HG03025 (cell line): ENCODE results near the gene TMEM263.
"Not testable (repeated sequence)": the region's sequence is repeated elsewhere in the genome, so short reads cannot be mapped to it uniquely, and the experiment has no call there.

Experiments used
- ATAC-seq: cut with Tn5 transposase; IDR thresholded peaks from one replicate; pipeline ENCODE4 v1.9.1; 2021; ENCODE audit warnings: mild to moderate bottlenecking, moderate library complexity; ENCODE audit not compliant: unreplicated experiment, low FRiP score

The TMEM263 gene

GRCh38 chr12:106982229-106982628 is 26.5 kb downstream of the TMEM263 start:
- ATAC-seq: no peak

- no peak for ATAC-seq
Observed at GRCh38 chr12:106984588-106985137, 29.0 kb downstream of the TMEM263 start.

DNA sequence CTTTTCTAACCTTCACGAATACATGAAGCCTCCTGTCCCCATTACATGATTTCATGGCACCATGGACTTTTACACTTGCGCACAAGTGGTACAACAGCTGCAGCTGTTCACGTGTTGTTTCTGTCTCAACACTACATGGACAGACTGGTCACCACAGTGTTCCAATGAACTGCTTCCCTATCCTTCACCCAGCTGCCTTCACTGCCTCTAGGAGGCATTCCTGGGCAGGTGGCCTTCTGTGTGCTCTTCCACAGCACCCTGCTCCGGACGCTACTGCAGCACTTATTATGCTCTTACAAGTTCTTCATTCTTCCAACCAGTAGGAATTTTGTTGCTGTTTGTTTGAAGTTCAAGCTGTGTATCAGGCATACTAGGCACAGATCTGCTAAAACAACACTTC is 29.8 kb downstream of the TMEM263 start:
- ATAC-seq: no peak

DNA sequence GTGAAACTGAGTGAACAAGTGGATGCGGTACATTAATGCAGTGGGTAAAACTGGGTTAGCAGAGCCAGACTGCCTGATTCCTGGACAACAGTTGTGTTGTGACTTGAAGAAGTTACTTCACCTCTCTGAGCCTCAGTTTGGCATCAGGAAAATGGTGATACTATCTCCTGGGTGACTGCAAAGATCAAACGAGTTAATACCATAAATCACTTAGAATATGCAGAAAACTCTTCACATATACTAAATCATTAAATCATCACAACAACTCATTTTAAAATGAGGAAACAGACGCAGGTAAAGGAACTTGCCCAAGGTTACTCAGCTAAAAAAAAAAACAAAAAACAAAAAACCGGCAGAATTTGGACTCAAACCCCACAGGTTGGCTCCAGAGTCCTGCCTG is 30.4 kb downstream of the TMEM263 start:
- ATAC-seq: no peak

- peak; percentile 92 for ATAC-seq
Observed at GRCh38 chr12:106986625-106987389, 31.1 kb downstream of the TMEM263 start, which contains the start of gene MTERF2. TSS of gene MTERF2 (minus strand) at chr12:106987146. CDS start at chr12:106978714, 8,432 bp downstream.

- no peak for ATAC-seq
Observed at GRCh38 chr12:106987846-106988245, 32.1 kb downstream of the TMEM263 start.

DNA sequence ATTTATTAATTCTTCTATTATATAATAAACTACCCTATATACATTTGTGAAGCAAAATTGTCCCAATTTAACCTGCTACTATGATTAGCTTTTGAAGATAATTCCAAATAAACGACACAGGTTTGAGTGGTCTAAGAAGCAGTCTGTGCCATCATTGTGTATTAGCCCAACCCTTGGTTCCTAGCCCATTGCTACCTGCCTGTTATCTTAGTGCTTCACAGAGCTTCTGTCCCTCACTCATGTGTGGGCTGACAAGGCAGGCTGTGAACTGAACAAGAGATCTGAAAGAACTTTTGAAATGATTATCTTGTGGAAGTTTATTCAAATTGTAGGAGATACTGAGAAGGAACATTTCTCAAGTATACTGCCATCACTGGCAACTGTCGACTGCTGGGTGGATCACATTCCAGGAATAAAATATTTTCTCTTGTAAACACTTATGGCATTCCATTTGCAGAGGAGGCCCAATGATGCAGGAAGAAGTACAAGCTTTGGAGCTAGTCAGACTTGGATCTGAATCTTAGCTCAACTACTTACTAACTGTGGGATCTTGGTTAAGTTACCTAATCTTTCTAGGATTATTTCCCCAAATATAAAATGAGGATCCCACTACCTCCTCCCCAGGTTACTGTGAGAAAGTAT is 39.0 kb downstream of the TMEM263 start:
- no peak for ATAC-seq

DNA sequence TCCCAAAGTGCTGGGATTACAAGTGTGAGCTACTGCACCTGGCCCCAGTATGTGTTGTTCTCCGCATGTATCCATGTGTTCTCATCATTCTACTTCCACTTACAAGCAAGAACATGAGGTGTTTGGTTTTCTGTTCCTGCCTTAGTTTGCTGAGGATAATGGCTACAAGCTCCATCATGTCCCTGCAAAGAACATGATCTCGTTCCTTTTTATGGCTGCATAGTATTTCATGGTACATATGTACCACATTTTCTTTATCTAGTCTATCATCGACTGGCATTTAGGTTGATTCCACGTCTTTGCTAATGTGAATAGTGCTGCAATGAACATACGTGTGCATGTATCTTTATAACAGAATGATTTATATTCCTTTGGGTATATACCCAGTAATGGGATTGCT is 40.4 kb downstream of the TMEM263 start:
- ATAC-seq: not testable (repeated sequence)

GRCh38 chr12:106997916-106998315 is 42.2 kb downstream of the TMEM263 start:
- ATAC-seq: no peak

GRCh38 chr12:106999446-106999845 is 43.7 kb downstream of the TMEM263 start:
- ATAC-seq: no peak

GRCh38 chr12:107002665-107003064 is 47.0 kb downstream of the TMEM263 start:
- ATAC-seq: not testable (repeated sequence)

GRCh38 chr12:107007411-107007810 is 51.7 kb downstream of the TMEM263 start:
- no peak for ATAC-seq

DNA sequence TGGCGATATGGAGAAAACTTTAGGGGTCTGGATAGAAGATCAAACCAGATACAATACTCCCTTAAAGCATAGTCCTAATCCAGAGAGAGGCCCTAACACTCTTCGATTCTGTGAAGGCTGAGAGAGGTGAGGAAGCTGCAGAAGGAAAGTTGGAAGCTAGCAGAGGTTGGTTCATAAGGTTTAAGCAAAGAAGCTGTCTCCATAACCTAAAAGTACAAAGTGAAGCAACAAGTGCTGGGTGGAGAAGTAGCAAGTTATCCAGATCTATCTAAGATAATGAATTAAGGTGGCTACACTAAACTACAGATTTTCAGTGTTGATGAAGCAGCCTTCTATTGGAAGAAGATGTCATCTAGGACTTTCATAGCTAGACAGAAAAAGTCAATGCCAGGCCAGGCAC is 55.8 kb downstream of the TMEM263 start:
- ATAC-seq: no peak

- ATAC-seq: no peak
Observed at GRCh38 chr12:107012736-107013425, 57.2 kb downstream of the TMEM263 start.

GRCh38 chr12:107014055-107014454 is 58.3 kb downstream of the TMEM263 start:
- no peak for ATAC-seq

GRCh38 chr12:107017042-107017441 is 61.3 kb downstream of the TMEM263 start:
- ATAC-seq: no peak

DNA sequence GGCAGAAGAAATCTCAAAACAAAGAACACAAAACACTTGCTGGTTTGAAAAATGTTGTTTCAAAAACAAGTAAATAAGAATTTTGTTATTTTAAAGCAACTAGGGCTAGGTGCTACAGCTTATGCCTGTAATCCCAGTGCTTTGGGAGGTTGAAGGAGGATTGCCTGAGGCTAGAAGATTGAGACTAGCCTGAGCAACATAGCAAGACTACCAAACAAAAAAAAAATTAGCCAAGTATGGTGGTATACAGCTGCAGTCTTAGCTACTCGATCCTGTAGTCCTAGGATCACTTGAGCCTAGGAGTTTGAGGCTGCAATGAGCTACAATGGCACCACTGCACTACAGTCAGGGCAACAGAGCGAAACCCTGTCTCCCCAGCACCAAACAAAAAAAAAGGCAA is 63.8 kb downstream of the TMEM263 start:
- ATAC-seq: no peak
